Astrocyte (in vitro differentiated cells and primary cell): ENCODE measurements around the gene CDC20B.

Experiments
- CTCF ChIP-seq: IDR thresholded peaks from 2 replicates; pipeline ENCODE4 v1.5.1; 2011; ENCODE audit warnings: low read depth, mild to moderate bottlenecking, inconsistent platforms, low read length, moderate library complexity; ENCODE audit not compliant: insufficient read depth
- EZH2 ChIP-seq: IDR thresholded peaks from 2 replicates; pipeline ENCODE4 v1.6.1; 2012; ENCODE audit warnings: mild to moderate bottlenecking, low read length, inconsistent platforms; ENCODE audit not compliant: insufficient read depth

GRCh38 chr5:55114061-55114460 is 58.9 kb downstream of the CDC20B start:
- TF ChIP-seq CTCF = no peak
- TF ChIP-seq EZH2 = no peak
